HepG2 (cell line): ENCODE data around the gene FGD5. TPM values are rescaled to one million over a fixed set of nuclear protein-coding genes. Genes with fewer than 3 reads are reported as not detected.

Experiments
- ATAC-seq: fragments of 200-7000 bp; cut with Tn5 transposase; 3 replicates; pipeline ENCODE4 v1.9.1; 2020; ENCODE audit warnings: mild to moderate bottlenecking, moderate library complexity
- BruUV-seq: library from RNA; stranded (reverse); fragments of 400-500 nt; replicated peaks from 2 replicates; lab custom pipeline; 2021; lab: Mats Ljungman, UMichigan
- CTCF ChIA-PET: fragments of 300-600 bp; formaldehyde crosslinking; extraction: SDS; loops from one replicate; lab custom pipeline; 2021; ENCODE audit warnings: low total read pairs, inconsistent platforms, low intra/inter-chr PET ratio; lab: Yijun Ruan, JAX
- POLR2A ChIA-PET: fragments of 350-600 bp; sonication (Branson Sonifier 250); formaldehyde crosslinking; loops from one replicate; lab custom pipeline; 2020; ENCODE audit warnings: antibody characterized with exemption, inconsistent platforms; lab: Yijun Ruan, JAX
- DNase-seq: peaks from one replicate; pipeline ENCODE4 v3.0.0-alpha.2; 2015; ENCODE audit warnings: low spot score
- FAIRE-seq: peaks from 3 replicates; lab custom pipeline; 2011; peaks lifted over from hg19 to GRCh38; lab: Jason Lieb, UNC
- H2AFZ ChIP-seq: one replicate; pipeline ENCODE4 v1.6.1; 2011; ENCODE audit warnings: low read length, inconsistent platforms
- H3K27ac ChIP-seq: fragments of 300-600 bp; 3 replicates; pipeline ENCODE4 v1.8.0; 2011; ENCODE audit warnings: mixed run types, mild to moderate bottlenecking, mixed read lengths, low read length, inconsistent platforms; ENCODE audit not compliant: insufficient read depth; ENCODE audit errors: extremely low read length
- H3K27me3 ChIP-seq, 2 experiments: fragments of 200-600 bp in 1 of 2; 2 replicates in 1 of 2; 3 replicates in 1 of 2; pipeline versions ENCODE4 v1.6.0 to v1.8.0; 2011; ENCODE audit warnings: low read length in 2 of 2, mild to moderate bottlenecking in 2 of 2, moderate library complexity in 2 of 2, inconsistent platforms in 1 of 2; ENCODE audit not compliant: insufficient read depth in 2 of 2, control insufficient read depth in 1 of 2
- H3K36me3 ChIP-seq, 2 experiments: fragments of 200-600 bp in 1 of 2; replicated peaks in 1 of 2; 2 replicates in 1 of 2; 3 replicates in 1 of 2; pipeline versions ENCODE4 v1.5.1 to v1.8.0; 2011; ENCODE audit warnings: low read length in 2 of 2, inconsistent platforms in 1 of 2; ENCODE audit not compliant: insufficient read depth in 2 of 2, control insufficient read depth in 1 of 2
- H3K4me1 ChIP-seq: 2 replicates; pipeline ENCODE4 v1.5.1; 2012; ENCODE audit warnings: low read length, inconsistent platforms; ENCODE audit not compliant: insufficient read depth
- H3K4me2 ChIP-seq: 2 replicates; pipeline ENCODE4 v1.6.0; 2011; ENCODE audit warnings: low read depth, low read length, inconsistent platforms
- H3K4me3 ChIP-seq, 3 experiments: fragments of 200-600 bp in 1 of 3; sonication (generic), shearing (Covaris generic) in 1 of 3; replicated peaks in 1 of 3; 2 replicates each; pipeline ENCODE4 v1.5.1; 2011 to 2016; ENCODE audit warnings: low read length in 3 of 3, inconsistent platforms in 2 of 3, low read depth in 2 of 3, mild to moderate bottlenecking in 2 of 3, control low read depth in 1 of 3, mixed read lengths in 1 of 3; ENCODE audit not compliant: insufficient read depth in 1 of 3
- H3K79me2 ChIP-seq: one replicate; pipeline ENCODE4 v1.6.1; 2011; ENCODE audit warnings: low read length, inconsistent platforms; ENCODE audit not compliant: insufficient read depth
- H3K9ac ChIP-seq: 2 replicates; pipeline ENCODE4 v1.6.0; 2011; ENCODE audit warnings: mild to moderate bottlenecking, low read depth, low read length, inconsistent platforms; ENCODE audit not compliant: insufficient read depth
- H3K9me3 ChIP-seq: 2 replicates; pipeline ENCODE4 v1.5.1; 2012; ENCODE audit warnings: mild to moderate bottlenecking, low read length
- H4K20me1 ChIP-seq: 2 replicates; pipeline ENCODE4 v1.6.0; 2011; ENCODE audit warnings: inconsistent platforms, mild to moderate bottlenecking, low read length, moderate library complexity; ENCODE audit not compliant: insufficient read depth
- ETS1 ChIP-seq: sonication (generic); formaldehyde crosslinking; IDR thresholded peaks from 2 replicates; pipeline ENCODE4 v1.4.0; 2020; ENCODE audit warnings: missing genetic modification reagents
- FOXJ3 ChIP-seq: sonication (generic); formaldehyde crosslinking; IDR thresholded peaks from 2 replicates; pipeline ENCODE4 v1.4.0; 2020; ENCODE audit warnings: missing genetic modification reagents, mild to moderate bottlenecking, borderline replicate concordance
- PAXIP1 ChIP-seq: sonication (generic); formaldehyde crosslinking; conservative IDR thresholded peaks from 2 replicates; pipeline ENCODE4 v1.4.0; 2020; ENCODE audit warnings: mild to moderate bottlenecking, missing genetic modification reagents, moderate library complexity
- PBX2 ChIP-seq: IDR thresholded peaks from 2 replicates; pipeline ENCODE4 v1.6.1; 2016; ENCODE audit warnings: control low read depth
- PTBP1 ChIP-seq: fragments of 200-400 bp; formaldehyde crosslinking; IDR thresholded peaks from 2 replicates; pipeline ENCODE4 v1.6.1; 2018; ENCODE audit warnings: low read length, low read depth; ENCODE audit not compliant: poor library complexity, severe bottlenecking
- REXO4 ChIP-seq: sonication (generic); formaldehyde crosslinking; IDR thresholded peaks from 2 replicates; pipeline ENCODE4 v1.8.0; 2022; ENCODE audit warnings: missing genetic modification reagents, mild to moderate bottlenecking, borderline replicate concordance
- TBX3 ChIP-seq: fragments of 450-650 bp; IDR thresholded peaks from 2 replicates; pipeline ENCODE4 v1.6.1; 2017; ENCODE audit warnings: antibody characterized with exemption, mild to moderate bottlenecking, inconsistent platforms, borderline replicate concordance
- U2AF2 ChIP-seq: fragments of 200-400 bp; formaldehyde crosslinking; IDR thresholded peaks from 2 replicates; pipeline ENCODE4 v1.6.1; 2017; ENCODE audit warnings: low read depth, mild to moderate bottlenecking, low read length
- ZNF235 ChIP-seq: sonication (generic); formaldehyde crosslinking; IDR thresholded peaks from 2 replicates; pipeline ENCODE4 v1.8.1; 2023; ENCODE audit warnings: mild to moderate bottlenecking, missing genetic modification reagents, borderline replicate concordance
- ZNF24 ChIP-seq: fragments of 450-650 bp; IDR thresholded peaks from 2 replicates; pipeline ENCODE4 v1.6.1; 2017; ENCODE audit warnings: antibody characterized with exemption, mild to moderate bottlenecking
- ZNF3 ChIP-seq: IDR thresholded peaks from 2 replicates; pipeline ENCODE4 v1.7.0; 2017; ENCODE audit warnings: inconsistent platforms
- ZNF703 ChIP-seq: sonication (generic); formaldehyde crosslinking; IDR thresholded peaks from 2 replicates; pipeline ENCODE4 v1.5.1; 2020; ENCODE audit warnings: missing genetic modification reagents, mild to moderate bottlenecking, moderate library complexity, borderline replicate concordance
- ZNF747 ChIP-seq: sonication (generic); formaldehyde crosslinking; IDR thresholded peaks from 2 replicates; pipeline ENCODE4 v1.8.1; 2023; ENCODE audit warnings: missing genetic modification reagents, mild to moderate bottlenecking, borderline replicate concordance
- ZNF776 ChIP-seq: sonication (generic); formaldehyde crosslinking; IDR thresholded peaks from 2 replicates; pipeline ENCODE4 v1.4.0; 2020; ENCODE audit warnings: mild to moderate bottlenecking, missing genetic modification reagents
- ZNF816 ChIP-seq: sonication (generic); formaldehyde crosslinking; IDR thresholded peaks from 2 replicates; pipeline ENCODE4 v1.8.0; 2022; ENCODE audit warnings: missing genetic modification reagents, mild to moderate bottlenecking, borderline replicate concordance
- ZXDC ChIP-seq: sonication (generic); formaldehyde crosslinking; IDR thresholded peaks from 2 replicates; pipeline ENCODE4 v1.5.0; 2020; ENCODE audit warnings: mild to moderate bottlenecking, missing genetic modification reagents
- WGBS: methylation state at CpG from one replicate; pipeline ENCODE4 v1.1.6; 2017; ENCODE audit warnings: low lambda C conversion rate; 5-methylcytosine and 5-hydroxymethylcytosine counted together
- in situ Hi-C: cut with HindIII; loops from 2 replicates; pipeline ENCODE4 v1.10.0; 2017; ENCODE audit warnings: low pct_unique_long_range_greater_than_20kb; ENCODE audit not compliant: extremely low pct_ligation_motif_present
- intact Hi-C: fragments of 100-400 bp; cut with micrococcal nuclease; formaldehyde crosslinking; loops from one replicate; pipeline ENCODE4 v1.10.0; 2022; ENCODE audit not compliant: unreplicated experiment
- polyA plus RNA-seq, 8 experiments: library from polyadenylated mRNA; depleted of rRNA in 3 of 8; stranded (reverse) in 7 of 8; unstranded in 1 of 8; fragments of >200 nt; fragmentation: Illumina TruSeq in 4 of 8; extraction: Trizol in 4 of 8; gene quantifications; 2 replicates each; pipeline versions ENCODE4 v1.2.1 to v1.2.3, GENCODE V29; 2011 to 2016; ENCODE audit warnings: low read depth in 4 of 8, missing spikeins in 1 of 8, mixed read lengths in 1 of 8; ENCODE audit not compliant: insufficient read depth in 1 of 8
- total RNA-seq, 5 experiments: library from RNA; depleted of rRNA; stranded (reverse); fragments of >200 nt; fragmentation: Illumina TruSeq; extraction: Trizol; gene quantifications; 2 replicates each; pipeline ENCODE4 v1.2.3, GENCODE V29; 2016; ENCODE audit warnings: low read depth in 1 of 5

The FGD5 gene
- total and polyA plus RNA-seq, 2 of the 13 experiments (the other 11 are each of a cell fraction or from before 2014, with no cell fraction given) = 0.17 TPM; not detected in 1

GRCh38 chr3:14769544-14770325 lies 49.0 kb upstream of the FGD5 start:
- CTCF ChIA-PET = no interaction called here
- WGBS = 30% methylated on average over 8 of the region's 11 CpGs
- no peak for ATAC-seq
- TF ChIP-seq FOXJ3 = no peak
- no peak for TF ChIP-seq PBX2
- no peak for TF ChIP-seq ZXDC (CRISPR knock-in tag)
- TF ChIP-seq ZNF703 (CRISPR knock-in tag) = no peak
- no peak for TF ChIP-seq PAXIP1
- no peak for TF ChIP-seq ZNF24
- TF ChIP-seq TBX3 = no peak
- TF ChIP-seq ZNF235 (CRISPR knock-in tag) = no peak
- no peak for TF ChIP-seq PTBP1
- TF ChIP-seq ZNF816 = no peak
- TF ChIP-seq ETS1 (CRISPR knock-in tag) = no peak
- TF ChIP-seq ZNF747 (CRISPR knock-in tag) = no peak
- no peak for TF ChIP-seq ZNF3
- TF ChIP-seq U2AF2 = no peak
- no peak for TF ChIP-seq ZNF776 (CRISPR knock-in tag)
- TF ChIP-seq REXO4 (CRISPR knock-in tag) = no peak

More at GRCh38 chr3:14769544-14770325, 49.0 kb upstream of the FGD5 start:
- Histone ChIP-seq H3K9ac (no peak overlapping the region), H3K9me3 (no peaks in the 10 kb centered on the region), H3K4me3 (no peak overlapping the region), H2AFZ (no peak overlapping the region), H3K4me1 (no peaks in the 10 kb centered on the region), H3K79me2 (no peaks in the 10 kb centered on the region), H3K27ac (no peak overlapping the region), H3K4me2 (no peak overlapping the region), H4K20me1 (no peaks in the 10 kb centered on the region), H3K27me3 (peaks cover 3 to 63% of the 10 kb centered on the region in 2 experiments; a peak in 3 of 5 replicates), H3K36me3 (no peaks in the 10 kb centered on the region)
- intact Hi-C loops = no loop called here
- POLR2A ChIA-PET = no interaction called here
- DNase-seq (no peak), FAIRE-seq (no peak)
- in situ Hi-C loops = no loop called here
- no TSS peak for BruUV-seq
